B cell (primary cell): Measurements from ENCODE around the gene GNAL. TPM values are rescaled to one million over a fixed set of nuclear protein-coding genes. Genes with fewer than 3 reads are reported as not detected.

Source experiments
- ATAC-seq: fragments of 200-7000 bp; cut with Tn5 transposase; one replicate; pipeline ENCODE4 v1.10.0; 2021; ENCODE audit warnings: low read depth, mild to moderate bottlenecking, moderate number of reproducible peaks, moderate library complexity
- CTCF ChIA-PET: fragments of 350-600 bp; sonication (Branson Sonifier 250); formaldehyde crosslinking; loops from one replicate; lab custom pipeline; 2021; ENCODE audit warnings: antibody characterized with exemption, inconsistent platforms; lab: Charles Lee
- POLR2A ChIA-PET: fragments of 350-600 bp; sonication (Branson Sonifier 250); formaldehyde crosslinking; loops from one replicate; lab custom pipeline; 2021; ENCODE audit warnings: antibody characterized with exemption; lab: Charles Lee
- DNase-seq: peaks from one replicate; pipeline ENCODE4 v3.0.0; 2013
- H2AFZ ChIP-seq: 2 replicates; pipeline ENCODE4 v1.6.1; 2012; ENCODE audit warnings: mild to moderate bottlenecking, low read depth, low read length; ENCODE audit not compliant: insufficient read depth, poor library complexity, severe bottlenecking
- H3K27ac ChIP-seq, 2 donors: 1 replicate in 1 of 2; 2 replicates in 1 of 2; pipeline ENCODE4 v1.5.1; 2012 to 2013; ENCODE audit warnings: low read length in 2 of 2, mild to moderate bottlenecking in 2 of 2, moderate library complexity in 1 of 2
- H3K27me3 ChIP-seq, 4 experiments: fragments of 200-600 bp in 1 of 4; sonication (generic) in 1 of 4; replicated peaks in 1 of 4; 1 replicate in 2 of 4; 2 replicates in 2 of 4; pipeline versions ENCODE4 v1.6.1 to v1.7.0; 2013 to 2016; ENCODE audit warnings: low read length in 3 of 4, mild to moderate bottlenecking in 2 of 4, mixed read lengths in 1 of 4, moderate library complexity in 1 of 4; ENCODE audit not compliant: insufficient read depth in 4 of 4, control insufficient read depth in 3 of 4; ENCODE audit errors: control extremely low read depth in 1 of 4
- H3K36me3 ChIP-seq, 2 experiments: replicated peaks in 1 of 2; 1 replicate in 1 of 2; 2 replicates in 1 of 2; pipeline versions ENCODE4 v1.6.1 to v1.7.1; 2013; ENCODE audit warnings: low read length in 1 of 2; ENCODE audit not compliant: insufficient read depth in 2 of 2, control insufficient read depth in 1 of 2; ENCODE audit errors: control extremely low read depth in 1 of 2, extremely low read depth in 1 of 2
- H3K4me1 ChIP-seq, 2 donors: fragments of 200-600 bp in 1 of 2; sonication (generic) in 1 of 2; 1 replicate in 1 of 2; 2 replicates in 1 of 2; pipeline versions ENCODE4 v1.5.1 to v1.6.1; 2013 to 2017; ENCODE audit warnings: low read length in 2 of 2; ENCODE audit not compliant: control insufficient read depth in 2 of 2, insufficient read depth in 2 of 2
- H3K4me2 ChIP-seq: replicated peaks from 2 replicates; pipeline ENCODE3; 2012; ENCODE audit warnings: mild to moderate bottlenecking, low read depth, low read length; ENCODE audit not compliant: poor library complexity, severe bottlenecking
- H3K4me3 ChIP-seq, 5 experiments: fragments of 200-600 bp in 1 of 5; sonication (generic) in 1 of 5; 1 replicate in 3 of 5; 2 replicates in 2 of 5; pipeline versions ENCODE4 v1.5.1 to v1.7.0; 2011 to 2016; ENCODE audit warnings: low read length in 4 of 5, mild to moderate bottlenecking in 4 of 5, low read depth in 2 of 5, control low read depth in 1 of 5, moderate library complexity in 1 of 5; ENCODE audit not compliant: insufficient read depth in 1 of 5; ENCODE audit errors: control extremely low read depth in 1 of 5, extremely low read depth in 1 of 5
- H3K79me2 ChIP-seq: fragments of 200-600 bp; sonication (generic); one replicate; pipeline ENCODE4 v1.6.0; 2016; ENCODE audit warnings: low read length; ENCODE audit not compliant: control insufficient read depth, insufficient read depth
- H3K9ac ChIP-seq: fragments of 200-600 bp; sonication (generic); 2 replicates; pipeline ENCODE4 v1.6.1; 2017; ENCODE audit warnings: mild to moderate bottlenecking, low read length, moderate library complexity
- H3K9me3 ChIP-seq, 3 donors: one replicate each; pipeline versions ENCODE4 v1.6.1 to v1.7.1; 2013; ENCODE audit warnings: low read length in 2 of 3; ENCODE audit not compliant: control insufficient read depth in 2 of 3, insufficient read depth in 1 of 3; ENCODE audit errors: control extremely low read depth in 1 of 3
- H4K20me1 ChIP-seq: 2 replicates; pipeline ENCODE4 v1.6.0; 2012; ENCODE audit warnings: mild to moderate bottlenecking, low read length; ENCODE audit not compliant: insufficient read depth, control insufficient read depth, poor library complexity, severe bottlenecking
- H3K27ac Mint-ChIP-seq: one replicate; pipeline ENCODE4 v1.8.0; 2021; ENCODE audit warnings: mixed read lengths
- H3K27me3 Mint-ChIP-seq: one replicate; pipeline ENCODE4 v1.8.0; 2021; ENCODE audit warnings: mixed read lengths
- H3K4me1 Mint-ChIP-seq: one replicate; pipeline ENCODE4 v1.8.0; 2021; ENCODE audit warnings: mixed read lengths
- H3K4me3 Mint-ChIP-seq: one replicate; pipeline ENCODE4 v1.8.0; 2021; ENCODE audit warnings: mixed read lengths
- H3K9me3 Mint-ChIP-seq: one replicate; pipeline ENCODE4 v1.8.0; 2022; ENCODE audit warnings: mixed read lengths; ENCODE audit not compliant: insufficient read depth
- CTCF ChIP-seq: fragments of 200-600 bp; IDR thresholded peaks from one replicate; pipeline ENCODE4 v1.8.0; 2022; ENCODE audit warnings: antibody characterized with exemption, mild to moderate bottlenecking
- EZH2 ChIP-seq: IDR thresholded peaks from 2 replicates; pipeline ENCODE4 v1.6.1; 2012; ENCODE audit warnings: borderline replicate concordance, low read depth, mild to moderate bottlenecking, moderate library complexity, low read length; ENCODE audit not compliant: insufficient read depth, poor library complexity, severe bottlenecking
- WGBS: methylation state at CpG from one replicate; pipeline ENCODE4 v1.1.5; 2013; ENCODE audit warnings: missing lambda C conversion rate; ENCODE audit not compliant: insufficient coverage; 5-methylcytosine and 5-hydroxymethylcytosine counted together
- intact Hi-C: fragments of 100-400 bp; cut with micrococcal nuclease; formaldehyde crosslinking; loops from one replicate; pipeline ENCODE4 v1.10.0; 2022
- polyA plus RNA-seq: library from polyadenylated mRNA; depleted of rRNA; stranded (reverse); fragments of >200 nt; gene quantifications from 2 replicates; pipeline ENCODE4 v1.2.3, GENCODE V29; 2012
- total RNA-seq, 2 donors: library from RNA; stranded (reverse); fragments of 120-200 nt in 1 of 2; gene quantifications; 1 replicate in 1 of 2; 2 replicates in 1 of 2; pipeline versions ENCODE4 v1.2.3 to v1.2.4, GENCODE V29; 2013 to 2022

The GNAL gene
- total and polyA plus RNA-seq, 2 donors (not counting 1 experiment from before 2014, with no cell fraction given): 0.01 to 0.12 TPM

- Mint-ChIP-seq H3K27me3 (no peaks in the 10 kb centered on the region), H3K4me1 (peaks cover 11% of the 10 kb centered on the region), H3K9me3 (no peaks in the 10 kb centered on the region), H3K4me3 (no peak overlapping the region), H3K27ac (no peak overlapping the region)
- DNase-seq (no peak), ATAC-seq (no peak)
- CTCF ChIA-PET: interaction anchor here (1.3 kb wide), 1 partner anchor 10 kb away, joined by 3 read pairs; no protein-coding TSS in a partner anchor
- no peaks in the 10 kb centered on the region for H3K79me2 ChIP-seq
- H3K4me1 ChIP-seq: peaks cover 9 to 10% of the 10 kb centered on the region in 2 donors
- no peak overlapping the region for H3K9ac ChIP-seq
- intact Hi-C loops: no loop called here
- POLR2A ChIA-PET: no interaction called here
- H3K4me3 ChIP-seq: no peak overlapping the region
- TF ChIP-seq EZH2 (no peak), CTCF (no peak)
- H4K20me1 ChIP-seq: no peaks in the 10 kb centered on the region
- no peaks in the 10 kb centered on the region for H3K9me3 ChIP-seq
- WGBS: 93% methylated on average over 2 of the region's 4 CpGs
- H3K27me3 ChIP-seq: peaks cover 0 to 2% (median 0%) of the 10 kb centered on the region in 4 experiments
- H3K36me3 ChIP-seq: no peaks in the 10 kb centered on the region
- no peak overlapping the region for H2AFZ ChIP-seq
- H3K4me2 ChIP-seq: no peak overlapping the region
- H3K27ac ChIP-seq: no peak overlapping the region
Measured at GRCh38 chr18:11845654-11846053, 156.6 kb downstream of the GNAL start.

- peaks cover 0 to 2% (median 0%) of the 10 kb centered on the region in 4 experiments for H3K27me3 ChIP-seq
- CTCF ChIA-PET: interaction anchor here (4.0 kb wide), 1 partner anchor 90 kb away, joined by 20 read pairs; no protein-coding TSS in a partner anchor
- no peaks in the 10 kb centered on the region for H3K9me3 ChIP-seq
- ATAC-seq (no peak), DNase-seq (no peak)
- H3K36me3 ChIP-seq: no peaks in the 10 kb centered on the region
- H3K9ac ChIP-seq: no peak overlapping the region
- POLR2A ChIA-PET: no interaction called here
- intact Hi-C loops: no loop called here
- no peaks in the 10 kb centered on the region for H3K9me3 Mint-ChIP-seq
- peaks cover 19 to 22% of the 10 kb centered on the region in 2 donors for H3K4me1 ChIP-seq
- peaks cover 16% of the 10 kb centered on the region for H3K79me2 ChIP-seq
- peaks cover 15% of the 10 kb centered on the region for H4K20me1 ChIP-seq
- peak overlapping the region; percentile 1 for H3K27ac Mint-ChIP-seq
- no peak overlapping the region for H3K4me2 ChIP-seq
- H3K27ac ChIP-seq: no peak overlapping the region
- no peaks in the 10 kb centered on the region for H3K27me3 Mint-ChIP-seq
- H3K4me3 Mint-ChIP-seq: no peak overlapping the region
- H2AFZ ChIP-seq: no peak overlapping the region
- TF ChIP-seq CTCF (no peak), EZH2 (no peak)
- WGBS: 81% methylated on average over 4 of the region's 4 CpGs
- H3K4me3 ChIP-seq: no peak overlapping the region
- H3K4me1 Mint-ChIP-seq: peaks cover 22% of the 10 kb centered on the region
Measured at GRCh38 chr18:11847811-11848210, 158.7 kb downstream of the GNAL start.
